Sigmoid colon (tissue), 7 donors: ENCODE data around the gene FGR. TPM values are rescaled to one million over a fixed set of nuclear protein-coding genes. Genes with fewer than 3 reads are reported as not detected.
A peak's percentile ranks its signal among the peaks of the same experiment; 100 is the strongest.

Source experiments
- DNase-seq: peaks from one replicate; pipeline ENCODE4 v3.0.0-alpha.2; 2019
- H3K27ac ChIP-seq, 4 donors: fragments of 200-600 bp; sonication (generic); one replicate each; pipeline ENCODE4 v1.5.1; 2016 to 2019; ENCODE audit warnings: mild to moderate bottlenecking in 1 of 4
- H3K27me3 ChIP-seq, 3 donors: fragments of 200-600 bp; sonication (generic); one replicate each; pipeline ENCODE4 v1.5.1; 2019; ENCODE audit warnings: mild to moderate bottlenecking in 1 of 3
- H3K36me3 ChIP-seq, 4 donors: fragments of 200-600 bp; sonication (generic); one replicate each; pipeline ENCODE4 v1.5.1; 2016 to 2019
- H3K4me1 ChIP-seq, 4 donors: fragments of 200-600 bp; sonication (generic); one replicate each; pipeline ENCODE4 v1.5.1; 2017 to 2019
- H3K4me3 ChIP-seq, 4 donors: fragments of 200-600 bp; sonication (generic); one replicate each; pipeline ENCODE4 v1.5.1; 2017 to 2019; ENCODE audit warnings: mild to moderate bottlenecking in 2 of 4, moderate library complexity in 1 of 4
- H3K9me3 ChIP-seq, 4 donors: fragments of 200-600 bp in 3 of 4; sonication (generic) in 3 of 4; one replicate each; pipeline versions ENCODE4 v1.5.1 to v1.6.1; 2013 to 2019
- EP300 ChIP-seq, 4 donors: sonication (generic); formaldehyde crosslinking; IDR thresholded peaks; one replicate each; pipeline ENCODE4 v1.6.1; 2017; ENCODE audit warnings: antibody characterized with exemption in 4 of 4
- POLR2A ChIP-seq, 2 donors: fragments of 450-650 bp; IDR thresholded peaks; one replicate each; pipeline ENCODE4 v1.6.1; 2016; ENCODE audit warnings: antibody characterized with exemption in 2 of 2, mild to moderate bottlenecking in 2 of 2, moderate library complexity in 2 of 2
- POLR2AphosphoS5 ChIP-seq, 4 donors: sonication (generic); formaldehyde crosslinking; IDR thresholded peaks; one replicate each; pipeline ENCODE4 v1.6.1; 2017; ENCODE audit warnings: antibody characterized with exemption in 4 of 4
- WGBS, 2 donors: extraction: QIAGEN DNeasy Blood & Tissue Kit; methylation state at CpG; one replicate each; pipeline ENCODE4 v1.1.7; 2013; 5-methylcytosine and 5-hydroxymethylcytosine counted together
- intact Hi-C: fragments of 100-400 bp; cut with DNase I; formaldehyde crosslinking; loops from one replicate; pipeline ENCODE4 v1.15.1; 2023
- polyA plus RNA-seq, 3 donors: library from polyadenylated mRNA; stranded (reverse); fragments of 200-250 nt; gene quantifications; one replicate each; pipeline ENCODE4 v1.2.3, GENCODE V29; 2013
- total RNA-seq, 4 donors: library from RNA; depleted of rRNA; stranded (reverse); fragments of >200 nt; gene quantifications; one replicate each; pipeline ENCODE4 v1.1.0, GENCODE V29; 2016
- TF ChIP-seq, protein P1 (sequence below), 4 experiments: fragments of 450-650 bp in 3 of 4; fragments of 200-600 bp in 1 of 4; IDR thresholded peaks; one replicate each; pipeline ENCODE4 v1.5.1; 2016 to 2019; ENCODE audit warnings: antibody characterized with exemption in 4 of 4, mild to moderate bottlenecking in 3 of 4, moderate library complexity in 2 of 4
- donor health status: healthy with polysubstance abuse.
- donor health status: Bipolar disorder and iron deficiency.
- donor health status: healthy.

Gene FGR
- total and polyA plus RNA-seq, 7 donors: 3.0 to 14.4 (median 6.9) TPM

- no peaks in the 10 kb centered on the region for H3K36me3 ChIP-seq
- H3K4me1 ChIP-seq: peaks cover 0 to 54% (median 44%) of the 10 kb centered on the region in 4 donors
- H3K4me3 ChIP-seq: peak within 1 kb of the TSS; percentile 67 to 99 (median 96)
- no peaks in the 10 kb centered on the region for H3K27me3 ChIP-seq
- DNase-seq: peak; percentile 97
- 0 to 1% methylated on average over 74 of the region's 74 CpGs for WGBS, 2 donors
- peak; percentile 98 to 99 (median 98) for TF ChIP-seq POLR2AphosphoS5 (IDR thresholded peaks at IDR 0.05)
- no peak for TF ChIP-seq EP300 (IDR thresholded peaks at IDR 0.05)
- peak; percentile 76 to 87 for TF ChIP-seq POLR2A (IDR thresholded peaks at IDR 0.05)
- intact Hi-C loops: loop anchor here (1.0 to 10.0 kb wide), 4 partner anchors 114 to 279 kb away; partner anchors contain the start of genes GPR3, TMEM222 and WASF2
- peak within 1 kb of the TSS; percentile 92 to 100 (median 97) for H3K27ac ChIP-seq
- H3K9me3 ChIP-seq: no peaks in the 10 kb centered on the region
Measured at GRCh38 chr1:27603681-27604578, 31.1 kb downstream of the FGR start, which contains the start of gene AHDC1. Gene AHDC1, minus strand, starts transcription at chr1:27604144. Its CDS starts 52,029 bp downstream, at chr1:27552115.

DNA sequence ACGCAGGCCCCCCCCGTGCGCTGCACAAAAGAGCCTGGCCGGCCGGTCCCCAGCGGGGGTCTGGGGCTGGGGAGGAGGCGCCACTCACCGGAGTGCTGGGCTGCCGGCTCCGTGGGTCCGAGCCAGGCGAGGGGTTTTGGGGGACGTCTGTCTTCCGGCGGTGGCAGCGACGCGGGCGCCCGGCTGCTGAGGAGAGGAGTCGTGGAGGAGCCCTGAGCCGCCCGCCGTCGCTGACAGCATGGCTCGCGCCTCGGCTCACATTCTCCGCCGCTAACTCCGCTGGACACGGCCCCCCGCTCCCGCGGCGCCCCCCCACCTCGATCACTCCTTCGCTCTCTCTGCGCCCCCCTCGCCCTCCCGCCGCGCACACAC, 31.7 kb downstream of the FGR start:
- no peaks in the 10 kb centered on the region for H3K27me3 ChIP-seq
- DNase-seq: no peak
- intact Hi-C loops: loop anchor here (1.0 to 10.0 kb wide), 2 partner anchors 113 to 278 kb away; partner anchors contain the start of genes TMEM222 and WASF2
- H3K4me1 ChIP-seq: peaks cover 0 to 61% (median 51%) of the 10 kb centered on the region in 4 donors
- H3K9me3 ChIP-seq: no peaks in the 10 kb centered on the region
- TF ChIP-seq POLR2A (IDR thresholded peaks at IDR 0.05) (no peak), POLR2AphosphoS5 (IDR thresholded peaks at IDR 0.05) (peak in 1 of 4 donors; percentile 0)
- H3K4me3 ChIP-seq: peak overlapping the region; percentile 67 to 99 (median 96)
- H3K36me3 ChIP-seq: no peaks in the 10 kb centered on the region
- peak overlapping the region; percentile 92 to 100 (median 97) for H3K27ac ChIP-seq
- 1 to 2% methylated on average over 43 of the region's 43 CpGs for WGBS, 2 donors

DNA sequence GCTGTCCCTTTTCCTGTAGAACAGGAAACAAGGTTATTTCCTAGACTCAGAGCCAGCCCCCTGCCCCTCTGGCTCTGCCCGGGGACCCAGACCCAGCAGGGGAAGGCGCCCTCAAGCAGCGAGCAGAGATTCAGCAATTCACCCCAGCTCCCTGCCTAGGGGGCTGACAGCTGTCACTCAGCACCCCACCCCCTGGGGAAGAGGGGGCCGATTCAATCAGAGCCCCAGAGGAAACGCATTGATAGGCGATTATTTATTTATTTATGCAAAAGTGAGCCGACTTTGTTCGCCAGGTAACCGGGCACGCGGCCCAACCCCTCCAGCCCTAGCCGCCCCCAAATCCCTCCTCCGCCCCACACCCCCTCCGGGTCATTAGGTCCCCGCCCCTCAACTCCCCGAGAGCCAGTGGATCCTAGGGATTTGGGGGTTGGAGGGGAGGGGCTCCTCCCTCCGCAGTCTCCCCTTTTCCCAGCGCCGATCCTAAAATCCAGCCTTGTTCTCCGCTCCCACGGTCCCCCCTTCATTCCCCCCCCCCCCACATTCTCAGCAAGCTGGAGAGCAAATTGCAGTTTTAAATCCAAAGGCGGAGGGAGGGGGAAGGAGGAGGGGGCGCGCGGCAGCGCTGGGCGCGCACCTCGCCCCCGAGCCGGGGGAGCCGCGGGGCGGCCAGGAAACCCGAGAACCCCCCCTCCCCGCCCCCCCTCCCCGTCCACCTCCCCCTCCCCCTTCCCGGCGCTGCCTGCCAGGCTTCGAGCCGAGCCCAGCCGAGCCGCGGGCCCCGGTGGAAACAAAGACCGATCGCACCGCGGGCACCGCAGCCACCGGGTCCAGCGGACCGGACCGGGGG, 32.3 kb downstream of the FGR start:
- Histone ChIP-seq H3K27ac (peak overlapping the region; percentile 92 to 100 (median 97)), H3K9me3 (no peaks in the 10 kb centered on the region), H3K36me3 (no peaks in the 10 kb centered on the region), H3K4me1 (peaks cover 0 to 67% (median 57%) of the 10 kb centered on the region in 4 donors), H3K27me3 (no peaks in the 10 kb centered on the region), H3K4me3 (peak overlapping the region; percentile 67 to 99 (median 96))
- 1 to 2% methylated on average over 53 of the region's 54 CpGs for WGBS, 2 donors
- intact Hi-C loops: loop anchor here (1.0 to 10.0 kb wide), 2 partner anchors 112 to 278 kb away; partner anchors contain the start of genes TMEM222 and WASF2
- TF ChIP-seq POLR2A (IDR thresholded peaks at IDR 0.05) (no peak), EP300 (IDR thresholded peaks at IDR 0.05) (no peak), POLR2AphosphoS5 (IDR thresholded peaks at IDR 0.05) (peak in 2 of 4 donors; percentile 28 to 52)
- TF ChIP-seq, protein P1, sequence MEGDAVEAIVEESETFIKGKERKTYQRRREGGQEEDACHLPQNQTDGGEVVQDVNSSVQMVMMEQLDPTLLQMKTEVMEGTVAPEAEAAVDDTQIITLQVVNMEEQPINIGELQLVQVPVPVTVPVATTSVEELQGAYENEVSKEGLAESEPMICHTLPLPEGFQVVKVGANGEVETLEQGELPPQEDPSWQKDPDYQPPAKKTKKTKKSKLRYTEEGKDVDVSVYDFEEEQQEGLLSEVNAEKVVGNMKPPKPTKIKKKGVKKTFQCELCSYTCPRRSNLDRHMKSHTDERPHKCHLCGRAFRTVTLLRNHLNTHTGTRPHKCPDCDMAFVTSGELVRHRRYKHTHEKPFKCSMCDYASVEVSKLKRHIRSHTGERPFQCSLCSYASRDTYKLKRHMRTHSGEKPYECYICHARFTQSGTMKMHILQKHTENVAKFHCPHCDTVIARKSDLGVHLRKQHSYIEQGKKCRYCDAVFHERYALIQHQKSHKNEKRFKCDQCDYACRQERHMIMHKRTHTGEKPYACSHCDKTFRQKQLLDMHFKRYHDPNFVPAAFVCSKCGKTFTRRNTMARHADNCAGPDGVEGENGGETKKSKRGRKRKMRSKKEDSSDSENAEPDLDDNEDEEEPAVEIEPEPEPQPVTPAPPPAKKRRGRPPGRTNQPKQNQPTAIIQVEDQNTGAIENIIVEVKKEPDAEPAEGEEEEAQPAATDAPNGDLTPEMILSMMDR (IDR thresholded peaks at IDR 0.05): no peak
- peak; percentile 88 for DNase-seq

DNA sequence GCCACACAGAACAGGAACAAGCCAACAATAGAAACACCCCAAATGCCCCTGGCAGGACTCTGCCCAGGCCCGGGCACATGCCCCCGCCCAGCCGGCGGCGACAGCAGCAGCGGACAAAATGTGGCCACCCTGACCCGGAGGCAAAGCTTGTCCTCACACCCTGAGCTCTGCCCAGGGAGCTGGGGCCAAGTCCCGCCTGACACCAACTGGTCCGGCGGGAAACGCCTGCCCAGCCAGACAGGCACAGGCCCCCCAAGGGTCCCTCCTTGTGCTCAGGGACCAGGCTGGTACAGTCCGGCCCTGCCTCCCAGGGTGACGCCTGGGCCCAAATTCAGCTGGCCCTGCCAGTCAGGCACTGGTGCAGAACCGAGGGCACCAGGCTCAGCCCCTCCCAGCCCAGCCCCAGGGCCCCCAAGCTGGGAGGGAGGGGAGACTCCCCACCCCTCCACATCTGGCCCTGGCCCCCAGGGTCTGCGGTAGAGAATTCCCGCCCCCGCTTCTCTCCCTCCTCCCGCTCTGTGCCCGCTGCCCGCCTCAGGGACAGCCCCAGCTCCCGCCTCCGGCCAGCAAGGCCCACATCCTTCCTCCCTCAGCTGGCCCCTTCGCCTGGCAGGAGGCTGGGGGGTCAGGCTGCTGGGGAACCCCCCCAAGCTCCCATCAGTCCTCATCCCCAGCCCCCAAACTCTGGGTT, 33.1 kb downstream of the FGR start:
- no peak for DNase-seq
- Histone ChIP-seq H3K27ac (peak overlapping the region; percentile 92 to 100 (median 97)), H3K4me1 (peaks cover 0 to 74% (median 65%) of the 10 kb centered on the region in 4 donors), H3K27me3 (no peaks in the 10 kb centered on the region), H3K4me3 (peak overlapping the region; percentile 67 to 99 (median 96)), H3K36me3 (no peaks in the 10 kb centered on the region), H3K9me3 (no peaks in the 10 kb centered on the region)
- intact Hi-C loops: loop anchor here (2.0 to 10.0 kb wide), 2 partner anchors 35 to 277 kb away; partner anchors contain the start of gene TMEM222
- 12 to 13% methylated on average over 23 of the region's 23 CpGs for WGBS, 2 donors
- TF ChIP-seq, protein P1 (IDR thresholded peaks at IDR 0.05): no peak
- TF ChIP-seq POLR2AphosphoS5 (IDR thresholded peaks at IDR 0.05): peak in 1 of 4 donors; percentile 14
- no peak for TF ChIP-seq EP300 (IDR thresholded peaks at IDR 0.05)

GRCh38 chr1:27601321-27601770, 33.6 kb downstream of the FGR start:
- H3K36me3 ChIP-seq: no peaks in the 10 kb centered on the region
- H3K4me1 ChIP-seq: peaks cover 0 to 77% (median 68%) of the 10 kb centered on the region in 4 donors
- no peak for TF ChIP-seq POLR2A (IDR thresholded peaks at IDR 0.05)
- TF ChIP-seq, protein P1 (IDR thresholded peaks at IDR 0.05): no peak
- TF ChIP-seq EP300 (IDR thresholded peaks at IDR 0.05): no peak
- no peak for TF ChIP-seq POLR2AphosphoS5 (IDR thresholded peaks at IDR 0.05)
- intact Hi-C loops: loop anchor here (2.0 to 10.0 kb wide), 2 partner anchors 35 to 277 kb away; partner anchors contain the start of gene TMEM222
- peak overlapping the region; percentile 67 to 99 (median 96) for H3K4me3 ChIP-seq
- no peak for DNase-seq
- H3K27ac ChIP-seq: peak overlapping the region; percentile 92 to 100 (median 97)
- no peaks in the 10 kb centered on the region for H3K27me3 ChIP-seq
- H3K9me3 ChIP-seq: no peaks in the 10 kb centered on the region
